ENCODE measurements around the gene ASIC4. TPM values are rescaled to one million over a fixed set of nuclear protein-coding genes. Genes with fewer than 3 reads are reported as not detected.
A peak's percentile ranks its signal among the peaks of the same experiment; 100 is the strongest.

ASIC4 gene
- total RNA-seq, 1 experiment from 2014 or later: 0.08 TPM

DNA sequence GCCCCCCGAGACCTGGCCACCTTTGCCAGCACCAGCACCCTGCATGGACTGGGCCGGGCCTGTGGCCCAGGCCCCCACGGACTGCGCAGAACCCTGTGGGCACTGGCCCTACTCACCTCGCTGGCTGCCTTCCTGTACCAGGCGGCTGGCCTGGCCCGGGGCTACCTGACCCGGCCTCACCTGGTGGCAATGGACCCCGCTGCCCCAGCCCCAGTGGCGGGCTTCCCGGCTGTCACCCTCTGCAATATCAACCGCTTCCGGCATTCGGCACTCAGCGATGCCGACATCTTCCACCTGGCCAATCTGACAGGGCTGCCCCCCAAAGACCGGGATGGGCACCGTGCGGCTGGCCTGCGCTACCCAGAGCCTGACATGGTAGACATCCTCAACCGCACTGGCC, 554 bp downstream of the ASIC4 start:
- no peak for DNase-seq (ENCODE audit: low spot score)

DNA sequence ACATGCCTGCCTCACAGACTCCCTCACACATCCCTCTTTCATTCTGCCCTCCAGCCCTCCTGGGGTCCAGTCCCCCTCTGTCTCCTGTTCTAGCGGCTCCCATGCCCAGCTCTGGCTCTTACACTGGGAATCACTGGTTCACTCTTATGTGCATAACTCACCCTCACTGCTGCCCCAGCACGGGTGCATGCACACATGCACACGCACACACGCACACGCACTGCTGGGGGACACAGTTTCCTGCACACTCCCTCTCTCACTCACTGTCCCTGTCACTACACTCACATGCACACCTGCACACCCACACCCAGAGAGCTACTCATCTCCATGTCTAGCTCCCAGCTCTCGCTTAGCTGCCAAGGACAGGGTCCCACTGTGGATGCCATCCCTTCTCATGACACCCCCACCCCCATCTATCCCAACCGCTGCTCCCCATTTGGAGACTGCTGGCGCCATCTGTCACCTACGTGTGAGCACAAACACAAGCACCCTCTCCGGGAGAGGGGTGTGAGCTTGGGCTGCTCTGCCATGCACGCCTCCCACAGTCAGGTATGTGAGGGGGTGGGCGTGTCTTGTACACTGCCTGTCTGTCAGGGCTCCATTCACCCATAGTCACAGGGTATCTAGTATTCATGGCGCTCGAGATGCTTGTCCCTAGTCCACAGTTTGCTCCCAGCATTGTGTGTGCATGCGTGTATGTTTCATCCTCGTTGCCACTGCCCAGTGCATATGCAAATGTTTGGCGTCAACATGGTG, 1.8 kb downstream of the ASIC4 start:
- DNase-seq (ENCODE audit: low spot score): no peak

DNA sequence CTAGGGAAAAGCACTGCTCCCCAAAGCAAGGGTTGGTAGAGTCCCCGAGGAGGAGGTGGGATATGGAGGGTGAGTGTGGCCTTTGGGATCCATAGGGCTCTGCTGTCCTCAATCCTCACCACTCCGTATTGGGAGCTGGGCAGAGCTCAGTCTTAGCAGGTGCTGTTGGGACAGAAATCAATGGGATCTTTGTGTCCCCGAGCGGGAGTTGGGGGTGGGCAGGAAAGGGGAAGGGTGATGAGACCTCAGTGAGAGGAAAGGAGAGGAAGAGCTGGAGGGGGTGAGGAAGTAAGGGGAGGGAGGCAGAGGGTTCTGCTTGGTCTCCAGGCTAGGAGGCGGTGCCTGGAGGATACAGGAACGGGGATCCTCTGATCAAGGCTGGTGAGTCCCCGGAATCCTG, 2.6 kb downstream of the ASIC4 start:
- no peak for DNase-seq (ENCODE audit: low spot score)

DNA sequence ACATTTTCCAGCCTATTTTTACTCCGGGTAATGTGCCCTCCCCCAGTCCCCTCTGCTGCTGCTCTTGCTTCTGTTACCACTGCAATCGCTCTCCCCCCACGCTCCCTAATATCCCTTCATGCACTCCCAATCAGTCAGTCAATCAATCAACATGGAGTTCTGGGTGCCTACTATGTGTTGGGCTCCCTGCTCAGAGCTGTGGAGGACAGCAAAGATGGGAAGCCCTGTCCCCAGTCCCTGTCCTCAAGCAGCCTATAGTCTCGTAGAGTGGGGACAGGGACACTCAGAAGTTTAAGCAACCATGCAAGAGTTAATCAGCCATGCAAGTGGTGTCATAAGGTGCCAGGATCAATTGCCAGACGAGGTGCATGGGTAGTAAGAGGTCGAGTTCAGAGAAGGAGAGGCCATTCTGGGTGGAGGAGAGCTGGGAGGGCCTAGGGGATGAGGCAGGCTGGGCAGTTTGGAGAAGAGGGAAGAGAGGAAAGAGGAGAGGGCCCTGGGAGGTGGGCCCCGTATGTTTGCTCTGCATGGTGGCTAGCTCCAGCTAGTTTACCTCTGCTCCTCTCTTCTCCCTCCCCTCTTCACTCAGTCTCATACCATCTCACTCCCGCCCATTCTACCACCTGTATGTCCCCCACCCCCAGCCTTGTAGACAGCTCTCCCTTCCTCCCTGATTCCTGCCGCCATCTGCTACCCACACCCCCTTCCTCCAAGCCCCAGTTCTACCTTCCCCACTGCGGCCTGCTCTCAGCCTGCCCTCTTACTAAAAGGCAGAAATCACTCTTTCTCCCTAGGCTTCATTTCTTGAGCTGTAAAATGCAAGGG, 3.9 kb downstream of the ASIC4 start:
- no peak for DNase-seq (ENCODE audit: low spot score)

DNA sequence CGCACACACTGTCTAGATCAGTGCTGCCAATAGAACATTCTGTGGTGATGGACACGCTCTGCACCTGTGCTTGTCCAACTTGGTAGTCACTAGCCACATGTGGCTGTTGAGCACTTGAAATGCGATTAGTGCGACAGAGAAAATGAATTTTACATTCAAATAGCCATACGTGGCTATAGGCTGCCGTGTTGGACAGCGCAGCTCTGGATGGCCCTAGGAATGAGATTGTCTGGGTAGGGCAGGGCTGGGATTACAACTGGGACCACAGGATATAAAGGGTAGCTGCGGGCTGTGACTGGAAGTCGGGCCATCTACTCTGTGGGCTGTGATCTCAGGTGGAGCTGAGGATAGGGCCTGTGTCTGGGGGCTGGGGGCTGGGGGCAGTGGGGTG, 5.2 kb downstream of the ASIC4 start:
- DNase-seq (ENCODE audit: low spot score): no peak

DNA sequence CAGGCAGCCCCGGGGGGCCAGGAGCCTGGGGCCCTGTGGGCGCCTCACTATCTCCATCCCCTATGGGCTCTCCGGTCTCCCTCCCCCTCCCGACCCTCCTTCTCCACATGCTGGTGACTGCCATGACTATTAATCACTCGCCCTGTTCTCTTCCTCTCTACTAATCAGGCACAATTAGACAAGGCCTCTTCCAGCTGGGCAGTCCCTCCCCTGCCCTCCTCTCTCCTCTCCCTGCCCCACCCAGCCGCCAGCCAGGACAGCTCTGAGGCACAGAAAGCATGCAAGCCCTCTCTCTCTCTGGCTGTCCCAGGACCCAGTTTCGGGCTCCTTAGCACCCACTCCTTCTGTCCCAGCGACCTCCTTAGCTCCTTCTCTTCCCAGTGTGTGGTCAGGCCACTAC, 5.8 kb downstream of the ASIC4 start:
- DNase-seq (ENCODE audit: low spot score): no peak

DNA sequence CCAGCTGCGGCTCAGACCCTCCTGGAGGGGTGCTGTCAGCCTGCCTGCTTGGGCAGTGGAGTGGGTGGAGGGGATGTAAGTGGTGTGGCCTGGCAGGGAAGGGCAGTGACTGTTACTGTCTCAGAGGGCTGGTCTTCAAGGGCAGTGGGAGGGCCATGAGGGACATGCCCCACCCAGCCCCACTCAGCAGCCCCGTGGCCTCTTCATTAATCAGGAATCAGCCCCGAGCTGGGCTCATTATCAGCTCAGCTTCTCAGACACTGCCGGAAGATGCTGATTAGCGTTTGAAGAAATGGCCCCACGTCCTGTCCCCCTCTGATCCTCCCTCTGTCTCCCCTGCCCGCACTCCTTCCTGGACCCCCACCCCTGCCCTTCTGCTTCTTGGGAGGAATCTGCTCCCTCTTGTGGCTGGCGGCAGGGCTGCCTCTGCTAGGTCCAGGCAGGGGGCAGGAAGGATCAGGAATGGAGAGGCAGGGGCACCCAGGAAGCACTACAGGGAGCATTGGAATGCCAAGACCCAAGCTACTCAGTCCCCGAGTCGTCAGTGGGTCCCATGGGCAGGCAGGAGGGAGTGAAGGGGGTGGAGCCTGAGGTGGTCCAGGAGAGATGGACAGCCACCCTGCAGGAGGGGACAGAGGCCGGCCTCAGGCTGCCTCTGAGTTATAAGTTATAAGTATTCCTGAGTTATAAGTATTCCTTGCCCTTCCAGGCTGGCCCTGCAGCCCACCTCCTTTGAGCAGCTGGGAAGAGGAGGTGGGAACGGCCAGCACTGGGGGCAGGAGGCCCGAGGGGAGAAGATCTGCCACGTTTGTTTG, 7.0 kb downstream of the ASIC4 start:
- peak; percentile 30 for DNase-seq (ENCODE audit: low spot score)

DNA sequence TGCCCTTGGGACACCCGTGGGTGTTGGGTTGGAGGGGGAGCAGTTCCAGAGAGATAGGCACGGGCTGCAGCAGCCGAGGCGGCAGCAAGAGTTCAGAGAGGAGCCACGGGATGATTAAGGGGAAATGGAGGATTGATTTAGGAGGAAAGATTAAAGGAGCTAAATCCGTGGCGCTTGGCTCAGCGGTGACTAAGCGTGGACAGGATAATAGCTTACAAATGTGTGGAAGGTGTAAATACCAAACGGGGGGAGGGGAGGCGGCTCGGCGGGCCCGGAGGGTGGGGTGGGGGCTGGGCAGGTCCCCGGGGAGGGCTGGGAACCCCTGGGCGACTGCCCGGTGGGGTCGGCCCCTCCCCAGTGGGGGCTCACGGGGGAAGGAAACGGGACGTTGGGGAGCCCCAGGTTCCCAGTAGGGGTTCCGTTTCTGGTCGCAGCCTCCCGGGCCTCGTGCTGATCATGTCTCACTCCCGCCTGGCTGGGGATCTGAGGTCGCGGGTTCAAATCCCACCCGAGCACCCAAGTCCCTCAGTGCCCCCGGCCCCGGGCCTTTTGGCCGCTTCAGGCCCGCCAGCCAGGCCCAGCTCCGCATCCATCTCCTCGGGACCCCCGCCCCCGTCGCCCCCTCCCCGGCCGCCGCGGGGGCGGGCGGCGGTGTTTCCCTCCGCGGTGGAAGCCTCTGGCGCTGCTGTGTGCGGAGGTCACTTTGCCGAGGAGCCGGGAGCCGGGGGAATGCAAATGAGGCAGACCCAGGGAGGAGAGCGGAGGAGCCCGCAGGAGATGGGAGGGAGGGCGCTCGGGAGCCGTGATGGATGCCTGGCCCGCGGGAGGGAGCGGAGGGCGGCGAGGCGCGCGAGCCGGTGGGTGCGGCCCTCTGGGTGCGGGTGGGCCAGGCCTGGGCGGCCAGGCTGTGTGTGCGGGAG, 8.1 kb downstream of the ASIC4 start:
- no peak for DNase-seq (ENCODE audit: low spot score)

DNA sequence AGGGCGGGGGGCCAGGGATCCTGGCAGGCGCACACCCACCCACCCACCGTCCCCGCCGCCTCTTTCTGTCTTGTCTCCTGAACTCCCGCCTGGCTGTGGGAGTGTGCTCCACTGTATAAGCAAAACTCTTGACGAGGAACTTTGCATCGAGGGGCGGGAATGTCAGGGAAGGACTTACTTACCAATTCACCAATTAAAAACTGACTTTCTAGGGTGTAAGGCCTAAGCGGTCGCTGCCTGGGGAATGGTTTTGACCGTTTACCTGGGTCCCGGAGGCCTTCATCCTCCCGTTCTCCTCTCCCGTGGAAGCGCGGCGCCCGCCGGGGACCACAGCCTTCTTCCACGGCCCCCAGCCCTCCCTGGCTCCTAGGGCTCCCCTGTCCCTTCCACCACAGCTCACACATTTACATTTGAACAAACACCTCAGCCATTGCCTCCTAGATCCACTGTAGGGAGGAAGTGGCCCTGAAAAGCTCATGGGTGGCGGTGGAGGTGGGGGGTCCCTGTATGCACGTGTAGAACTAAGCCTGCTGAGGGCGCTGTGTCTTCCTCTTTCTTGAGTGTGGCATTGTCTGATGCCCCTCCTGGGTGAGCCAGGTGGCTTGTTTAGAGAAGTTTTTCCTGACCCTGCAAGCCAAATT, 8.9 kb downstream of the ASIC4 start:
- DNase-seq (ENCODE audit: low spot score): no peak

DNA sequence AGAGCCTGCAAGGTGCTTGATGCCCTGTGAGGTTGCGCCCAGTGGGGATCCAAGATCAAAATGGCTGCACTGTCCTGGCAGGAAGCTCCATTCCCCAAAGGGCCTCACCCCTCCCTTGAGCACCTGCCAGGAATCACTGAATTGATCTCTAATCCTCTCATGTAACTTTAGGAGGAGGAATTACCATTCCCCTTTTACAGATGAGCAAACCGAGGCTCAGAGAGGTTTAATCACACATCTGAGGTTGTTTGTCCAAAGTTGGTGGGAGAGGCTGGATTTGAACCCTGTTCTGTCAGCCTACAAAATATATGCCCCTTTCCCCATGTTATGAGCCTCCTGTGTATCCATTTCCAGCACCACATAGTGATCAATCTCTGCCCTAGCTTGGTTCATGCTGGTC, 10.5 kb downstream of the ASIC4 start:
- DNase-seq (ENCODE audit: low spot score): no peak

DNA sequence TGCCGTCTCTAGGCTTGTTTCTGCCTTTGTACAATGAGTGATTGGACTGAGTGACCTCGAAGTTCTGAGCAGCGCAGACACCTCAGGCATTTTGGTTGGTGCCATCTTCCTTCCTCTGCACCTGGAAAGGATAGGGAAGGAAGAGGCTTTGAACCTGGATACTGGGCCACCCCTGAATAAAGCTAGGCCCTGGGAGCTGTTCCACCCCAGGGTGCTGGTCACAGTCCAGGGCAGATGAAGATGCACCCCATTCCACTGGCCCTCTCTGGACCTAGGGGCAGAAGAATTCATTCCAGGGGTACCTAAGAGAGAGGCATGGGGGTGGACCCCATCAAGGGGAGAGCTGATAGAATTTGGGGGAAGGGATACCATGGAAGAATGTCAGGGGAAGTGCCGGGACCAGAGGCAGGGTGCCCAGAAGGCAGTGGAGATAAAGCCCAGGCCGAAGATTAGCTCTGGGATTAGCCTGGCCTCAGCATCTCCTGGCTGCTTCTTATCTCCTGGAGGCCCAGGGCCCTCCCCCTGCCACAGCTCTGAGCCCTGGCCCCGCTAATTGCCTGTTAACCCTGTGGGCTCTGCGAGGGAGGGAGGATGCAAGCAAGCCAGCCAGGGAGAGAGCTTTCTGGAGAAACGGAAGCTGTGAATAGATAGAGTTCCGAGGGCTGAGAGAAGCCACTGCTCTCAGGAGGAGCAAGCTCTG, 11.4 kb downstream of the ASIC4 start:
- no peak for DNase-seq (ENCODE audit: low spot score)

DNA sequence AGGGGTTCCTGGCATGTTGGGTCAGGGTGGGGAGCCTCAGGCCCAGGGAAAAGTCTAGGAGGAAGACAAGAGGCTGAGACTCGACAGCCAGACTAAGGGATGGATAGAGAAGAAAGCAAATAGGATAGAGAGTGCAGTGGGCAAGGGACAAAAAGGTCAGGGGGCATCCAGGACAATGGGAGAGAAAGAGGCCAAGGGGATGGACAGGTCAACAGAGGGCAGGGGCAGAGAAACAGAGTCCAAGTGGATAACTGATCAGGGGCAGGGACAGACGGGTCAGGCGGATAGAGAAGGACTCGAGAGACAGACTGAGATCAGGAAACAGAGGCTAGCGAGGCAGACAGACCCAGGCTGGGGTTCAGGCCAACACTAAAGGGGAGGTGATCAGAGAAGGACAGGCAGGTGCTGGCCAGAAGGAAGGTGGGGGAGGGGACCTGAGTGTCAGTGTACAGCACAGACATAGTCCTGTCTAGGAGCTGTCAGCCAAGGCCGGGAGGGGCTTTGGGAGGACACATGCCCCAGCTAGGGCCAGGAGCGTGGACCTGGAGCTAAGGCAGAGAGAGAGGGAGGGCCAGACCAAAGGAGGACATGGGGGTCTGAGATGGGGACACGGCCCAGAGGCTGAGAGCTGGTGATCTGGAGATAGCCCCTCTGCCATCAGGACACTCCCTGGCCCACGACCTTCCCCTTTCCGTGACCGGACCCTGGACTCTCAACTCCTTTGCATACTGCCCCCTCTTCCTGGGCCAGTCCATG, 12.2 kb downstream of the ASIC4 start:
- DNase-seq (ENCODE audit: low spot score): no peak

DNA sequence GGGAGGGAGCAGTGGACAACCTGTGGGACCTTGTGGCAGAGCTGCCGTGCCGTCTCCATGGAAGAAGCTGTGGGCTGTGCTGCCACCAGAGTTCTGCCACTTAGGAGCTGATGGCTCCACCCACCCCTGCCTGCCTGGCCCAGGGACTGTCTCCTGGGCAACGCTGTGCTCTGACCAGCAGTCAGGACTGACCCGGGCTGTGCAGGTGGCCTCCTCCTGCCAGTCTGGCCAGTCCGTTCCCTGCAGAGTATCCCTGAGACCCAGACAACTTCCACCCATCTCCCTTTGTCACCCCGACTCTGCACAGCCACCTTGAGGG, 12.8 kb downstream of the ASIC4 start:
- DNase-seq (ENCODE audit: low spot score): peak; percentile 39

DNA sequence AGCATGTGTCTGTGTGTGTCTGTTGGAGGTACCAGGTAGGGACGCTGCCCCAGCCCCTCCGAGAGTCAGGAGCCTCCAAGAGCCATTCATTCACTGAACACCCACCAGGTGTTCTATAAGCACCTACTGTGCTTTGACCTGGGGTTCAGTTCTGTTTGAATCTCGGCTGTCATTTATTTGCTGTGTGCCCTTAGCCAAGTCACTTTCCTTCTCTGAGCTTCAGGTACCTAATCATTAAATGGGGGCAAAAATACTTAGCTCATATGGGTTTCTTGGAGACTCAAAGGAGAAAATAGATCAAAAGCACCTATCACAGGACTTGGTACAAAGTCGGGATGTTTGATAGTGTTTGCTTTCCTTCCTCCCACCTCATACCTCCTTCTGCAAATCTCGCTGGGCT, 13.2 kb downstream of the ASIC4 start:
- DNase-seq (ENCODE audit: low spot score): no peak

DNA sequence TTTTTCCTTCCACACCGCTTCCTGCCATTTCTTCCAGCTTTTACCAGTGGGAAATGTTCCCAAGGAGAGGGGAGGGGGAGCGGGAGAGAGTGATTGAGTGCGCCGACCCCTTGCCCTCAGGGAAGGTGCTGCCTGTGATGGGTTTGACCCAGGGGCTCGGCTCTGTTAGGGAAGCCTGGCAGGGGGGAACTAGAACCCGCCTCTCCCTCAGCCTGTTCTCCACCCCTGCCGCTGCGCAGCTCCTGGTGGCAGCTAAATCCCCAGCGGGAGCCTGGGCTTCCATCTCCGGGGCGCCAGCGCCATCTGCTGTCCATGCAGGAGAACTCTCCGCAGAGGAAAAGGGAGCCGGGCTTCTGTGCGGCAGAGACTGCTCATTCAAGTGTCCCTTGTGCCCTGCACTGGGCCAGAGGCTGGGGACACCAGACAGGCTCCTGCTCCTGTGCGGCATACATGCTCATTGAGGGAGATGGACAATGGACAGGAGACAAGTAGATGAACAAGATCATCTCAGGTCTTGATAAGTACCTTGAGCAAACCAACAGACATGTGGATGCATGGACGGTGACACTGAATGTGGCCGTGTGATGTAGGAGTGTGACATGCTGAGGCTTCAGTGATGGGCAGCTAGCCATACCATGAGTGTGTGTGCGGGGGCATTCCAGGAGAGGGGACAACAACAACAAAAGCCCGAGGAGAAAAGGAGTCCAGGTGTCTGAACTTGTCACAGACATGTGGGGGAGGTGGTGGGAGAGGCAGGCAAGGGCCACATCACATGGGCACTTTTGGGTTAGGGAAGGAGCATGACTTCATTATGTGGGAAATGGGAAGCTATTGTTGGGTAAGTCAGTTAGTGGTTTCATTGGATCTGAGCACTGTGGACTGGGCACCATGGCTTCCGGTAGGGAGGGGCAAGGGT, 16.0 kb downstream of the ASIC4 start:
- DNase-seq (ENCODE audit: low spot score): peak; percentile 90

DNA sequence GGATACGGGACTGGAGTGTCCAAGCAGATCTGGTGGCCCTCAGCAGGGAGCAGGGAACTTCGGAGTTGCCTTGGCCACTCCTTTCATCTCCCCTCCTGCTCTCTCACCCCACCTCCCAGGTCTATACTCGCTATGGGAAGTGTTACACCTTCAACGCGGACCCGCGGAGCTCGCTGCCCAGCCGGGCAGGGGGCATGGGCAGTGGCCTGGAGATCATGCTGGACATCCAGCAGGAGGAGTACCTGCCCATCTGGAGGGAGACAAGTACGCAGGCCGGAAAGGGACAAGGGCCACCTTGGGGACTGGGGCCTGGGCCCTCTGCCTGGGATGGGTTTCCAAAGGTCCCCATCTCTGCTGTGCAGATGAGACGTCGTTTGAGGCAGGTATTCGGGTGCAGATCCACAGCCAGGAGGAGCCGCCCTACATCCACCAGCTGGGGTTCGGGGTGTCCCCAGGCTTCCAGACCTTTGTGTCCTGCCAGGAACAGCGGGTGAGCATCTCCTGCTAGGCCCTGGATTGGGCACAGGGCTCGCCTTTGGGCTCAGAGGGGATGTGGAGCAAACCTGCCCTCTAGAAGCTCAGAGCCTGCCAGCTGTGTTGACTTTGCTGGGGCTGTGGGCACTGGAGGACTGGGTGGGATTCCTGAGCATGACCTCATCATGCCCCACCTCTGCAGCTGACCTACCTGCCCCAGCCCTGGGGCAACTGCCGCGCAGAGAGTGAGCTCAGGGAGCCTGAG, 17.5 kb downstream of the ASIC4 start:
- DNase-seq (ENCODE audit: low spot score): no peak

DNA sequence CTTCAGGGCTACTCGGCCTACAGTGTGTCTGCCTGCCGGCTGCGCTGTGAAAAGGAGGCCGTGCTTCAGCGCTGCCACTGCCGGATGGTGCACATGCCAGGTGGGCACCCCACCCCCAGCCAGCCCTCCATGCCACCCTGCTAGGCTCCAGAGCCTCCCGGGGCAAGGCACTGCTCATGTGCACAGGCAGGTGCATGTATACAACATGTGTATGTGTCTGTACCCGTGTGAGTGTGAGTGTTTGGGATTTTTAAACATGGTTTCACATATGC, 18.0 kb downstream of the ASIC4 start:
- DNase-seq (ENCODE audit: low spot score): no peak

Measured in HT-29 (cell line).